NCI-H128 (cell line): Measurements from ENCODE around the gene ARHGDIB.
A peak's percentile ranks its signal among the peaks of the same experiment; 100 is the strongest.

Source experiments
- DNase-seq: peaks from one replicate; lab custom pipeline; 2025; ENCODE audit not compliant: unreplicated experiment; lab: John Stamatoyannopoulos, UW

Gene ARHGDIB

GRCh38 chr12:14961466-14962152 lies at the start of gene ARHGDIB:
TSS of gene ARHGDIB (minus strand) at chr12:14961601. CDS start at chr12:14950712, 10,889 bp downstream.
- DNase-seq, result no peak

- no peak for DNase-seq
Observed at GRCh38 chr12:15011162-15011561, 49.8 kb upstream of the ARHGDIB start.

GRCh38 chr12:15007551-15007950 lies 46.1 kb upstream of the ARHGDIB start:
- DNase-seq, result no peak

- no peak for DNase-seq
Observed at GRCh38 chr12:15005064-15005463, 43.7 kb upstream of the ARHGDIB start.

GRCh38 chr12:15004421-15004820 lies 43.0 kb upstream of the ARHGDIB start:
- DNase-seq, result no peak

GRCh38 chr12:15001733-15002382 lies 40.5 kb upstream of the ARHGDIB start:
- DNase-seq, result no peak

GRCh38 chr12:15000575-15000974 lies 39.2 kb upstream of the ARHGDIB start:
- no peak for DNase-seq

- no peak for DNase-seq
Observed at GRCh38 chr12:14999695-15000365, 38.4 kb upstream of the ARHGDIB start.

GRCh38 chr12:14999021-14999694 lies 37.8 kb upstream of the ARHGDIB start:
- no peak for DNase-seq

GRCh38 chr12:14997998-14998397 lies 36.6 kb upstream of the ARHGDIB start:
- no peak for DNase-seq

GRCh38 chr12:14995583-14996425 lies 34.4 kb upstream of the ARHGDIB start:
- peak; percentile 34 for DNase-seq

- DNase-seq, result no peak
Observed at GRCh38 chr12:14994610-14995009, 33.2 kb upstream of the ARHGDIB start.

- no peak for DNase-seq
Observed at GRCh38 chr12:14993537-14994266, 32.3 kb upstream of the ARHGDIB start.

- no peak for DNase-seq
Observed at GRCh38 chr12:14993117-14993516, 31.7 kb upstream of the ARHGDIB start.

GRCh38 chr12:14992673-14993072 lies 31.3 kb upstream of the ARHGDIB start:
- no peak for DNase-seq

GRCh38 chr12:14991069-14991468 lies 29.7 kb upstream of the ARHGDIB start:
- no peak for DNase-seq

GRCh38 chr12:14989790-14990189 lies 28.4 kb upstream of the ARHGDIB start:
- DNase-seq, result no peak

- no peak for DNase-seq
Observed at GRCh38 chr12:14988035-14988434, 26.6 kb upstream of the ARHGDIB start.

GRCh38 chr12:14986449-14986848 lies 25.0 kb upstream of the ARHGDIB start:
- no peak for DNase-seq

GRCh38 chr12:14984766-14985285 lies 23.4 kb upstream of the ARHGDIB start:
- no peak for DNase-seq
